ENCODE results near the gene RNF130.

Gene RNF130

GRCh38 chr5:180083529-180084060 lies 12.0 kb upstream of the RNF130 start:
- Histone ChIP-seq H3K4me1 (ENCODE audit: control insufficient read depth, insufficient read depth, low read length, poor library complexity, severe bottlenecking) (peaks cover 13% of the 10 kb centered on the region), H3K27ac (ENCODE audit: low read depth, low read length, severe bottlenecking) (peak overlapping the region; percentile 60), H3K9me3 (ENCODE audit: control insufficient read depth, low read length) (peaks cover 5% of the 10 kb centered on the region), H3K36me3 (ENCODE audit: control insufficient read depth, insufficient read depth, low read length) (no peaks in the 10 kb centered on the region), H3K4me3 (ENCODE audit: extremely low read depth, insufficient read depth, low read length, poor library complexity, severe bottlenecking) (no peak overlapping the region)
- 67 to 69% methylated on average over 10 of the region's 10 CpGs for WGBS, 2 experiments (ENCODE audit: insufficient coverage in 2 of 2)

DNA sequence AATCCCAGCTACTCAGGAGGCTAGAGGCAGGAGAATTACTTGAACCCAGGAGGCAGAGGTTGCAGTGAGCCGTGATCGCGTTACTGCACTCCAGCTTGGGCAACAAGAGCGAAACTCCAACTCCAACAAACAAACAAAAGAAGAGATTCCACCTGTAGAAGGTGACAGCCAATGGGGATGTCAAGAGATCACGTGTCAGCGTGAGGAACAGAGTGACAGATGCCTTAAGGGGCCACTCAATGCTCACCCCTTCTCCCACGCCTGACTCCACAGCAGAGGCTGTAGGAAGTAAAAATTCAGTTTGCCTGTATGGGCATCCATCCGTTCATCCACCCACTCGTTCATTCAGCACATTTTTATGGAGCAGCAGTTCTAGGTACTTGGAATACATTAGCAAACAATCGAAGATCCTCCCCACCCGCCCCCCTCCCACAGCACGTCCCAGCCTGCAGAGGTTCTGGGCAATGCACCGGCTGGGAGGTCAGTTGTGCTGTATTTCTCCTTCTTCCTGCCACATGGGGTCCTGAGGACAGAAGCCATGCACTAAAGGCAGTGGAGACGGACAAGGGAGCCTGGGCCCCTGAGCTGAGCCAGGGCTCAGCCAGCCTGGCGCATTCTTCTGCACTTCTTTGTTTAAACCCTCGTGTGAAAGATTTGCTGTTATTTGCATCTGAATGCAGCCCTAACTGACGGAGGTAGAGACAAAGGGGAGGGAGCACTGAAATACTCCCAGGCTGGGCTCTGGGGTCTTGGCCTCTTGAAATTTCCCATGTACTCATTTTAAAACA lies 11.3 kb upstream of the RNF130 start:
- Histone ChIP-seq H3K27ac (ENCODE audit: low read depth, low read length, severe bottlenecking) (peak overlapping the region; percentile 60), H3K4me1 (ENCODE audit: control insufficient read depth, insufficient read depth, low read length, poor library complexity, severe bottlenecking) (peaks cover 13% of the 10 kb centered on the region), H3K36me3 (ENCODE audit: control insufficient read depth, insufficient read depth, low read length) (no peaks in the 10 kb centered on the region), H3K9me3 (ENCODE audit: control insufficient read depth, low read length) (peaks cover 5% of the 10 kb centered on the region), H3K4me3 (ENCODE audit: extremely low read depth, insufficient read depth, low read length, poor library complexity, severe bottlenecking) (no peak overlapping the region)
- WGBS, 2 experiments (ENCODE audit: insufficient coverage in 2 of 2), result 47 to 54% methylated on average over 12 to 15 of the region's 17 CpGs

DNA sequence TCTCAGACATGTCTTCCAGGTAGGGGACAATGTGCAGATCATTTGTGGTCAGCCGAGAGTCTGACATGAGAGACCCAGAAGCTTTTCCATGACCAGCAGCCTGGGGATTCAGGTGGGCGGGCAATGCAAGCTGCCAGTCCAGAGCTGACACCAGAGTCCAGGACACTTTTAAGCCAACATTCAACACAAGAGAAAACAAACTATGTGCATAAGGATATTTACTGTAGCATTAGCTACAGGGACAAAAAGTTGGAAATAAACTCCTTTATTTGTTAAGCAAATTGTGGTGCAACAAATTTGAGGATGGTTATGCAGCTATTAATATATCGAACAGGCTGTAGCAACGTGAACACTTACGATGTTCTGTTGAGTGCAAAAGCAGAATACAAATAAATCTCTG lies 9.9 kb upstream of the RNF130 start:
- whole genome bisulfite sequencing, 2 experiments (ENCODE audit: insufficient coverage in 2 of 2), result 91 to 94% methylated on average over 5 of the region's 5 CpGs
- no peak overlapping the region for H3K27ac ChIP-seq (ENCODE audit: low read depth, low read length, severe bottlenecking)
- peaks cover 5% of the 10 kb centered on the region for H3K9me3 ChIP-seq (ENCODE audit: control insufficient read depth, low read length)
- no peak overlapping the region for H3K4me3 ChIP-seq (ENCODE audit: extremely low read depth, insufficient read depth, low read length, poor library complexity, severe bottlenecking)
- H3K36me3 ChIP-seq (ENCODE audit: control insufficient read depth, insufficient read depth, low read length), result no peaks in the 10 kb centered on the region
- H3K4me1 ChIP-seq (ENCODE audit: control insufficient read depth, insufficient read depth, low read length, poor library complexity, severe bottlenecking), result peaks cover 13% of the 10 kb centered on the region

GRCh38 chr5:180080486-180081280 lies 9.1 kb upstream of the RNF130 start:
- no peak overlapping the region for H3K27ac ChIP-seq (ENCODE audit: low read depth, low read length, severe bottlenecking)
- 94% methylated on average over 22 of the region's 24 CpGs for WGBS, 2 experiments (ENCODE audit: insufficient coverage in 2 of 2)
- peaks cover 5% of the 10 kb centered on the region for H3K9me3 ChIP-seq (ENCODE audit: control insufficient read depth, low read length)
- H3K36me3 ChIP-seq (ENCODE audit: control insufficient read depth, insufficient read depth, low read length), result no peaks in the 10 kb centered on the region
- no peak overlapping the region for H3K4me3 ChIP-seq (ENCODE audit: extremely low read depth, insufficient read depth, low read length, poor library complexity, severe bottlenecking)
- peaks cover 11% of the 10 kb centered on the region for H3K4me1 ChIP-seq (ENCODE audit: control insufficient read depth, insufficient read depth, low read length, poor library complexity, severe bottlenecking)

DNA sequence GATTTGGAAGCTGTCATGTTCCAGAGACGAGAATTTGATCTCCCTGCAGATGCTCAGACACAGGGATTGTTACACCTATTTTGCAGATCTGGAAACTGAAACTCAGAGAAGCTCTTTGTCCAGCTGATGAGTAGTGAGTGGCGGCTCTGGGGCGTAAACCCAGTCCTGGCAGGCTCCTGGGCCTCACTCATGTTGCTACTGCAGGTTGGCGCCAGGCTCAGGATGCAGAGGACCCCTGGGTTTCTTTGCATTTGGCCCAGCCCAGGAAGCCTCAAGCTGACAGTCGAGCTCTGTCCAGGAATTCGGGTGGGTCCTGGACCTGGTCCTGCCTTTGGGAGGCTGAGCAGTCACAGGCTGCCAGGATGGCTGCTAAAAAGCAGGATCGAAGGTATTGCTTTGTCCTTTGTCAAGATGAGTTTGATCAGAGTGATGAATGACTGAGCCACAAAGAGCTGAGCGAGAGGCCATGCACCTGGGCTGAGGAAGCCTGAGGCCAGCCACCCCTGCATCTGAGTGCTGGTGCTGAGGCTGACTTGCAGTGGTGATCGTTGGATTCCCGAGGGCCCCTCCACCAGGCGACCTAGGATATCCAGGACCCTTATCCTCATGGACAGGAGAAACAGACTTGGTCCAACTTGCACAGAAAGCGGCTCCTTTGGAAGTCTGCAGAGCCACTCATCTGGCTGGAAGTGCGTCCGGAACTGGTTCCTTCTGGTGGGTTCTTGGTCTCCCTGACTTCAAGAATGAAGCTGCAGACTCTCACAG lies 8.3 kb upstream of the RNF130 start:
- H3K27ac ChIP-seq (ENCODE audit: low read depth, low read length, severe bottlenecking), result no peak overlapping the region
- 90 to 92% methylated on average over 14 of the region's 14 CpGs for WGBS, 2 experiments (ENCODE audit: insufficient coverage in 2 of 2)
- H3K4me1 ChIP-seq (ENCODE audit: control insufficient read depth, insufficient read depth, low read length, poor library complexity, severe bottlenecking), result peaks cover 3% of the 10 kb centered on the region
- H3K9me3 ChIP-seq (ENCODE audit: control insufficient read depth, low read length), result peaks cover 5% of the 10 kb centered on the region
- H3K36me3 ChIP-seq (ENCODE audit: control insufficient read depth, insufficient read depth, low read length), result no peaks in the 10 kb centered on the region
- no peak overlapping the region for H3K4me3 ChIP-seq (ENCODE audit: extremely low read depth, insufficient read depth, low read length, poor library complexity, severe bottlenecking)

GRCh38 chr5:180078348-180078747 lies 6.8 kb upstream of the RNF130 start:
- WGBS, 2 experiments (ENCODE audit: insufficient coverage in 2 of 2), result 92 to 98% methylated on average over 4 to 6 of the region's 9 CpGs
- Histone ChIP-seq H3K36me3 (ENCODE audit: control insufficient read depth, insufficient read depth, low read length) (no peaks in the 10 kb centered on the region), H3K4me1 (ENCODE audit: control insufficient read depth, insufficient read depth, low read length, poor library complexity, severe bottlenecking) (no peaks in the 10 kb centered on the region), H3K4me3 (ENCODE audit: extremely low read depth, insufficient read depth, low read length, poor library complexity, severe bottlenecking) (no peak overlapping the region), H3K9me3 (ENCODE audit: control insufficient read depth, low read length) (peaks cover 5% of the 10 kb centered on the region), H3K27ac (ENCODE audit: low read depth, low read length, severe bottlenecking) (no peak overlapping the region)

- Histone ChIP-seq H3K9me3 (ENCODE audit: control insufficient read depth, low read length) (peaks cover 8% of the 10 kb centered on the region), H3K36me3 (ENCODE audit: control insufficient read depth, insufficient read depth, low read length) (no peaks in the 10 kb centered on the region), H3K27ac (ENCODE audit: low read depth, low read length, severe bottlenecking) (no peak overlapping the region), H3K4me1 (ENCODE audit: control insufficient read depth, insufficient read depth, low read length, poor library complexity, severe bottlenecking) (no peaks in the 10 kb centered on the region), H3K4me3 (ENCODE audit: extremely low read depth, insufficient read depth, low read length, poor library complexity, severe bottlenecking) (no peak overlapping the region)
- 92 to 98% methylated on average over 5 to 6 of the region's 9 CpGs for WGBS, 2 experiments (ENCODE audit: insufficient coverage in 2 of 2)
These were observed 6.2 kb upstream of the RNF130 start for GRCh38 chr5:180077594-180078284.

GRCh38 chr5:180075703-180076102 lies 4.1 kb upstream of the RNF130 start:
- H3K36me3 ChIP-seq (ENCODE audit: control insufficient read depth, insufficient read depth, low read length), result no peaks in the 10 kb centered on the region
- no peak overlapping the region for H3K27ac ChIP-seq (ENCODE audit: low read depth, low read length, severe bottlenecking)
- H3K4me1 ChIP-seq (ENCODE audit: control insufficient read depth, insufficient read depth, low read length, poor library complexity, severe bottlenecking), result no peaks in the 10 kb centered on the region
- H3K9me3 ChIP-seq (ENCODE audit: control insufficient read depth, low read length), result peaks cover 11% of the 10 kb centered on the region
- no peak overlapping the region for H3K4me3 ChIP-seq (ENCODE audit: extremely low read depth, insufficient read depth, low read length, poor library complexity, severe bottlenecking)
- WGBS, 2 experiments (ENCODE audit: insufficient coverage in 2 of 2), result no CpG with 5 or more reads among the region's 1 CpG

DNA sequence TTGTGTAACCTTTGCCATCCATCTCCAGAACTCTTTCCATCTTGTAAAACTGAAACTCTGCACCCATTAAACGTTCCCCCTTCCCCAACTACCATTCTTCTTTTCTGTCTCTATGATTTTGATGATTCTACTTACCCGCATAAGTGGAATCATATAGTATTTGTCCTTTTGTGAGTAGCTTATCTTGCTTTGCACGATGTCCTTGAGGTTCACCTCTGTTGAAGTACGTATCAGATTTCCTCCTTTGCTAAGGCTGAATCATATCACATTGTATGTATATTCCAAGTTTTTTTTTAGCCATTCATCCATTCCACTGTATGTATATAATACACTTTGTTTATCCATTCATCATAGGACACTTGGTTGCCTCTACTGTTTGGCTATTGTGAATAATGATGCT lies 2.9 kb upstream of the RNF130 start:
- no peak overlapping the region for H3K4me3 ChIP-seq (ENCODE audit: extremely low read depth, insufficient read depth, low read length, poor library complexity, severe bottlenecking)
- H3K9me3 ChIP-seq (ENCODE audit: control insufficient read depth, low read length), result peaks cover 9% of the 10 kb centered on the region
- 60 to 75% methylated on average over 1 to 2 of the region's 4 CpGs for WGBS, 2 experiments (ENCODE audit: insufficient coverage in 2 of 2)
- H3K27ac ChIP-seq (ENCODE audit: low read depth, low read length, severe bottlenecking), result no peak overlapping the region
- H3K36me3 ChIP-seq (ENCODE audit: control insufficient read depth, insufficient read depth, low read length), result no peaks in the 10 kb centered on the region
- H3K4me1 ChIP-seq (ENCODE audit: control insufficient read depth, insufficient read depth, low read length, poor library complexity, severe bottlenecking), result no peaks in the 10 kb centered on the region

DNA sequence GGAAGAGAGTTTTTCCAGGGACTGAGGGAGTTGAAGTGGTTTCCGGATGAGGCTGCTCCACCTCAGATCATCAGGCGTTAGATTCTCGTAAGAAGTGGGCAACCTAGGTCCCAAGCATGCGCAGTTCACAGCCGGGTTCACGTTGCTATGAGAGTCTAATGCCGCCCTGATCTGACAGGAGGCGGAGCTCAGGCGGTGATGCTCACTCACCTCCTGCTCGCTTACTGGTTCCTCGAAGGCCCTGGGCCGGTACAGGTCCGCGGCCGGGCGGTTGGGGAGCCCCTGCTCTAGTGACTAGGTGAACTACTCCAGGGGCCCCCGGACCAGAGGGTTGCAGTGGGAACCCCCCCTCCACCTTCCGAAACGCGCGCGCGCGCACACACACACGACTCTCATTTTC lies 997 bp upstream of the RNF130 start:
- Histone ChIP-seq H3K36me3 (ENCODE audit: control insufficient read depth, insufficient read depth, low read length) (no peaks in the 10 kb centered on the region), H3K9me3 (ENCODE audit: control insufficient read depth, low read length) (peaks cover 9% of the 10 kb centered on the region), H3K27ac (ENCODE audit: low read depth, low read length, severe bottlenecking) (no peak overlapping the region), H3K4me1 (ENCODE audit: control insufficient read depth, insufficient read depth, low read length, poor library complexity, severe bottlenecking) (peaks cover 6% of the 10 kb centered on the region), H3K4me3 (ENCODE audit: extremely low read depth, insufficient read depth, low read length, poor library complexity, severe bottlenecking) (no peak overlapping the region)
- WGBS, 2 experiments (ENCODE audit: insufficient coverage in 2 of 2), result 92 to 94% methylated on average over 16 to 17 of the region's 25 CpGs
